ENCODE measurements around the gene KIF3B.
"Not testable (repeated sequence)": the region's sequence is repeated elsewhere in the genome, so short reads cannot be mapped to it uniquely, and the experiment has no call there.

KIF3B gene

GRCh38 chr20:32296819-32297420, 19.5 kb downstream of the KIF3B start:
- DNase-seq, result no peak

GRCh38 chr20:32297439-32297838, 20.0 kb downstream of the KIF3B start:
- no peak for DNase-seq

- DNase-seq, result no peak
Measured at GRCh38 chr20:32300647-32301046, 23.2 kb downstream of the KIF3B start.

GRCh38 chr20:32301719-32302506, 24.5 kb downstream of the KIF3B start:
- no peak for DNase-seq

- DNase-seq, result no peak
Measured at GRCh38 chr20:32302507-32302872, 25.0 kb downstream of the KIF3B start.

- DNase-seq, result no peak
Measured at GRCh38 chr20:32304131-32304746, 26.8 kb downstream of the KIF3B start.

GRCh38 chr20:32312718-32313424, 35.4 kb downstream of the KIF3B start:
- no peak for DNase-seq

- no peak for DNase-seq
Measured at GRCh38 chr20:32314768-32315167, 37.3 kb downstream of the KIF3B start.

GRCh38 chr20:32315399-32315798, 37.9 kb downstream of the KIF3B start:
- no peak for DNase-seq

GRCh38 chr20:32315891-32316290, 38.4 kb downstream of the KIF3B start:
- no peak for DNase-seq

- DNase-seq, result no peak
Measured at GRCh38 chr20:32316667-32317066, 39.2 kb downstream of the KIF3B start.

GRCh38 chr20:32319100-32319499, 41.6 kb downstream of the KIF3B start:
- DNase-seq, result no peak

GRCh38 chr20:32320305-32320704, 42.9 kb downstream of the KIF3B start:
- DNase-seq, result no peak

- no peak for DNase-seq
Measured at GRCh38 chr20:32321390-32321789, 43.9 kb downstream of the KIF3B start.

- DNase-seq, result not testable (repeated sequence)
Measured at GRCh38 chr20:32322260-32322659, 44.8 kb downstream of the KIF3B start.

- not testable (repeated sequence) for DNase-seq
Measured at GRCh38 chr20:32323761-32324160, 46.3 kb downstream of the KIF3B start.

GRCh38 chr20:32325706-32326503, 48.5 kb downstream of the KIF3B start:
- DNase-seq, result no peak

- no peak for DNase-seq
Measured at GRCh38 chr20:32326504-32326845, 49.0 kb downstream of the KIF3B start.

GRCh38 chr20:32327087-32327681, 49.7 kb downstream of the KIF3B start:
- DNase-seq, result no peak

GRCh38 chr20:32329817-32330554, 52.5 kb downstream of the KIF3B start:
- DNase-seq, result no peak

GRCh38 chr20:32330555-32330897, 53.1 kb downstream of the KIF3B start:
- no peak for DNase-seq

- DNase-seq, result no peak
Measured at GRCh38 chr20:32332614-32333013, 55.2 kb downstream of the KIF3B start.

All from NCI-H1436 treated with DMSO at 0.1 percent for 48 hours (cell line).